ENCODE measurements around the gene DYNC1LI2. TPM values are rescaled to one million over a fixed set of nuclear protein-coding genes. Genes with fewer than 3 reads are reported as not detected.
A peak's percentile ranks its signal among the peaks of the same experiment; 100 is the strongest.

Gene DYNC1LI2
- total and polyA plus RNA-seq, 8 donors, result 44.4 to 83.0 (median 66.2) TPM

GRCh38 chr16:66735891-66736290 is 15.5 kb downstream of the DYNC1LI2 start:
- Histone ChIP-seq H3K9me3 (no peaks in the 10 kb centered on the region), H3K27ac (no peak overlapping the region), H3K4me1 (peaks cover 9 to 10% (median 10%) of the 10 kb centered on the region in 3 donors), H3K27me3 (no peaks in the 10 kb centered on the region), H3K4me3 (no peak overlapping the region), H3K36me3 (peaks cover 13 to 58% (median 23%) of the 10 kb centered on the region in 3 donors)
- WGBS, 2 donors, result 90 to 95% methylated on average over 4 of the region's 4 CpGs
- FAIRE-seq (no peak), ATAC-seq (no peak), DNase-seq (no peak)
- TF ChIP-seq CTCF (IDR thresholded peaks at IDR 0.05), result no peak
- intact Hi-C loops (cut with DNase I), result no loop called here

- TF ChIP-seq CTCF (IDR thresholded peaks at IDR 0.05), result no peak
- Histone ChIP-seq H3K9me3 (no peaks in the 10 kb centered on the region), H3K27ac (no peak overlapping the region), H3K4me3 (no peak overlapping the region), H3K27me3 (no peaks in the 10 kb centered on the region), H3K4me1 (no peaks in the 10 kb centered on the region), H3K36me3 (peaks cover 13 to 67% (median 19%) of the 10 kb centered on the region in 3 donors)
- DNase-seq (no peak), ATAC-seq (no peak), FAIRE-seq (no peak)
- intact Hi-C loops (cut with DNase I), result no loop called here
- 88 to 92% methylated on average over 7 of the region's 7 CpGs for WGBS, 2 donors
Measured at GRCh38 chr16:66731101-66731500, 20.3 kb downstream of the DYNC1LI2 start.

- no peak overlapping the region for H3K27ac ChIP-seq
- no peaks in the 10 kb centered on the region for H3K27me3 ChIP-seq
- peak in 1 of 6 donors; percentile 21 for DNase-seq
- 52 to 54% methylated on average over 4 of the region's 4 CpGs for WGBS, 2 donors
- no peak for TF ChIP-seq CTCF (IDR thresholded peaks at IDR 0.05)
- intact Hi-C loops (cut with DNase I), result loop anchor here in 1 of 3 donors (5.0 kb wide), 1 partner anchor 143 kb away; no protein-coding TSS in a partner anchor
- no peak overlapping the region for H3K4me3 ChIP-seq
- FAIRE-seq, result no peak
- no peaks in the 10 kb centered on the region for H3K4me1 ChIP-seq
- no peaks in the 10 kb centered on the region for H3K9me3 ChIP-seq
- peak; percentile 5 to 27 (median 18) for ATAC-seq
- H3K36me3 ChIP-seq, result peaks cover 10 to 70% (median 34%) of the 10 kb centered on the region in 3 donors
Measured at GRCh38 chr16:66728804-66729203, 22.6 kb downstream of the DYNC1LI2 start.

GRCh38 chr16:66728117-66728787 is 23.2 kb downstream of the DYNC1LI2 start:
- DNase-seq (peak in 3 of 6 donors; percentile 23 to 41 (median 26)), FAIRE-seq (peak; percentile 92), ATAC-seq (peak; percentile 83 to 95 (median 91))
- intact Hi-C loops (cut with DNase I), result loop anchor here in 1 of 3 donors (5.0 kb wide), 1 partner anchor 144 kb away; no protein-coding TSS in a partner anchor
- Histone ChIP-seq H3K4me1 (no peaks in the 10 kb centered on the region), H3K4me3 (no peak overlapping the region), H3K27me3 (no peaks in the 10 kb centered on the region), H3K36me3 (peaks cover 10 to 70% (median 33%) of the 10 kb centered on the region in 3 donors), H3K27ac (no peak overlapping the region), H3K9me3 (no peaks in the 10 kb centered on the region)
- WGBS, 2 donors, result 32% methylated on average over 3 of the region's 3 CpGs
- TF ChIP-seq CTCF (IDR thresholded peaks at IDR 0.05), result peak in 3 of 4 donors; percentile 59 to 69 (median 60)

- Histone ChIP-seq H3K27ac (no peak overlapping the region), H3K27me3 (no peaks in the 10 kb centered on the region), H3K4me1 (no peaks in the 10 kb centered on the region), H3K9me3 (no peaks in the 10 kb centered on the region), H3K4me3 (no peak overlapping the region), H3K36me3 (peaks cover 3 to 42% (median 26%) of the 10 kb centered on the region in 3 donors)
- TF ChIP-seq CTCF (IDR thresholded peaks at IDR 0.05), result no peak
- 89 to 92% methylated on average over 3 of the region's 3 CpGs for WGBS, 2 donors
- FAIRE-seq, result no peak
- ATAC-seq, result no peak
- intact Hi-C loops (cut with DNase I), result no loop called here
- no peak for DNase-seq
Measured at GRCh38 chr16:66720766-66721165, 30.6 kb downstream of the DYNC1LI2 start.
